ENCODE data around the gene TUBAL3.
A peak's percentile ranks its signal among the peaks of the same experiment; 100 is the strongest.
"Not testable (repeated sequence)": the region's sequence is repeated elsewhere in the genome, so short reads cannot be mapped to it uniquely, and the experiment has no call there.

The TUBAL3 gene

DNA sequence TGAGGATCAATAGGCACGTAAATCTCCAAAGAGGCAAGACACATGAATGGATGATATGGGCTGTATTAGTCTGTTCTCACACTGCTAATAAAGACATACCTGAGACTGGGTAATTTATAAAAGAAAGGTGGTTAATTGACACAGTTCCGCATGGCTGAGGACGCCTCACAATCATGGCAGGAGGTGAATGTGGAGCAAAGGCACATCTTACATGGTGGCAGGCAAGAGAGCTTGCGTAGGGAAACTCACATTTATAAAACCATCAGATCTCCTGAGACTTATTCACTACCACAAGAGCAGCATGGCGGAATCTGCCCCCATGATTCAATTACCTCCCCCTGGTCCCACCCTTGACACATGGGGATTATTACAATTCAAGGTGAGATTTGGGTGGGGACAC is 25.4 kb downstream of the TUBAL3 start:
- DNase-seq (ENCODE audit: low spot score): not testable (repeated sequence)

DNA sequence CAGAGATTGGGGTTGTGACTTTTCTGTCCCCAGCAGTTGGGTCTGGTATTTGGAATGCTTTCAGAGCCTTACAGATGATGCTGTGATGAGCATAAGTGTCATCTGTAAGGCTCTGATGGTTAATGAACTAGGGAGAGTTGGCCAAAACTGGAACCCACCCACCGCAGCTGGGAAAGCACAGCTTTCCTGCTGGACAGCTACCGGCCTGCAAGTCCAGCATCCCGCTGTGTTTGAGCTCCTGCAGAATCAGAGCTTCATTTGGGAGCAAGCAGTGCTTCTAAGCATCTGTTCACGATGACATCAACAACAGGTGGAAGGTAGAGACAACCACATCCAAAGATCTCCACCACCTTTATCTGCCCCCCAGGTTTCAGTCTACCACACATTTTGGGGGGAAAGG is 28.2 kb downstream of the TUBAL3 start:
- DNase-seq (ENCODE audit: low spot score): no peak

DNA sequence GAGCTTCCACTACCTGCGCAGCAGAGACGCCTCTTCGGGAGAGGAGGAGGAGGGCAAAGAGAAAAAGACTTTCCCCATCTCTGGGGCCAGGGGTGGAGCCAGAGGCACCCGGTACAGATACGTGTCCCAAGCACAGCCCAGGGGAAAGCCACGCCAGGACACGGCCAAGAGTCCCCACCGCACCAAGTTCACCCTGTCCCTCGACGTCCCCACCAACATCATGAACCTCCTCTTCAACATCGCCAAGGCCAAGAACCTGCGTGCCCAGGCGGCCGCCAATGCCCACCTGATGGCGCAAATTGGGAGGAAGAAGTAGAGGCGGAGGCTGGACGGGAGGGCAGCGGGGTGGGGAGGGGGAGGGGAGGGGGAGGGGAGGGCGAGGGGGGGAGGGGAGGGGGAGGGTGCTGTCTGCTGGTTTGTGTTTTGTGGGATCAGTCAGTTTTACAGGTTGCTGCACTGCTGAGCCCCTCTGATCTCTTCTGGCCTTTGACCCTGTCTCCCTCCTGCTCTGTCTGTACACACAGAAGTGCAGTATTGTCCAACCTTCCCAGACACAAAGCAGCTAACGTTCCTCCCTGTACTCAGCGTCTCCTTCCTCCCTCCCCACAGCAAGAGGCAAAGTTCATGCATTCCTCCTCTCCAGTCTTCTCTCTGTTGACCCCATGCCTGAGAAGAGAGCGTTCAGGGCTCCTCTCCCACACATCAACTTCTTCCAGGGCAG is 30.6 kb downstream of the TUBAL3 start:
- DNase-seq (ENCODE audit: low spot score): no peak

DNA sequence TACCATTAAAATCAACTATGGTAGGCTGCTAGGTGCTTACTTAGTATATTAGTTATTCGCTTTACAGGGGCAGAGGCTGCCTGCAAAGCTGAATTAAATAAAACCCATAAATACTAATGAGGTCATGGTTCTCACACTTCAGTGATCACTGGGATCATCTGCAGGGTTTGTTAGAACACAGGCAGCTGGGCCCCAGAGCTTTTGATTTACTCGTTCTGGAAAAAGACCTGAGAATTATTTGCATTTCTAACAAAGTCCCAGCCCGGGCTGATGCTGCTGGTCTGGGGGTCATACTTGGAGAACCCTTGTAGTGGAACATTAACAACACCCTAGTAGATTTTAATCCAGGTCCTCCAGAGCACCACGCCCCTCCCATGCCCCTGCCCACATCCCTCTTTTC is 31.3 kb downstream of the TUBAL3 start:
- no peak for DNase-seq (ENCODE audit: low spot score)

DNA sequence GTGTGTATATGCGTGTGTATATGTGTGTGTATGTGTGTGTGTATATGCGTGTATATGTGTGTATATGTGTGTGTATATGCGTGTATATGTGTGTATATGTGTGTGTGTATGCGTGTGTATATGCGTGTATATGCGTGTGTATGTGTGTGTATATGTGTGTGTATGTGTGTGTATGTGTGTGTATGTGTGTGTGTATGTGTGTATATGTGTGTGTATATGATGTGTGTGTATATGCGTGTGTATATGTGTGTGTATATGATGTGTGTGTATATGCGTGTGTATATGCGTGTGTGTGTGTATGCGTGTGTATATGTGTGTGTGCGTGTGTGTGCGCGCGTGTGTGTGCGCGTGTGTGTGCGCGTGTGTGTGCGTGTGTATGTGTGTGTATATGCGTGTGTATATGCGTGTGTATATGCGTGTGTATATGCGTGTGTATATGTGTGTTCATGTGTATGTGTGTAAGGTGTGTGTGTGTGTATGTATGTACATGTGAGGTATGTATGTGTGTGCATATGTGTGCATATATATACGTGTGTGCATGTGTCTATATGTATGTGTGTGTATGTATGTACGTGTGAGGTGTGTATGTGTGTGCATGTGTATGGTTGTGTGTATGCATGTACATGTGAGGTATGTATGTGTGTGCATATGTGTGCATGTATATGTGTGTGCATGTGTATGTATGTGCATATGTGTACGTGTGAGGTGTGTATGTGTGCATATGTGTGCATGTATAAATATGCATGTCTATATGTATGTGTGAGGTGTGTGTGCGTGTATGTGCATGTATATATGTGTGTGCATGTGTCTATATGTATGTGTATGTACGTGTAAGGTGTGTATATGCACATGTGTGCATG is 33.9 kb downstream of the TUBAL3 start:
- no peak for DNase-seq (ENCODE audit: low spot score)

DNA sequence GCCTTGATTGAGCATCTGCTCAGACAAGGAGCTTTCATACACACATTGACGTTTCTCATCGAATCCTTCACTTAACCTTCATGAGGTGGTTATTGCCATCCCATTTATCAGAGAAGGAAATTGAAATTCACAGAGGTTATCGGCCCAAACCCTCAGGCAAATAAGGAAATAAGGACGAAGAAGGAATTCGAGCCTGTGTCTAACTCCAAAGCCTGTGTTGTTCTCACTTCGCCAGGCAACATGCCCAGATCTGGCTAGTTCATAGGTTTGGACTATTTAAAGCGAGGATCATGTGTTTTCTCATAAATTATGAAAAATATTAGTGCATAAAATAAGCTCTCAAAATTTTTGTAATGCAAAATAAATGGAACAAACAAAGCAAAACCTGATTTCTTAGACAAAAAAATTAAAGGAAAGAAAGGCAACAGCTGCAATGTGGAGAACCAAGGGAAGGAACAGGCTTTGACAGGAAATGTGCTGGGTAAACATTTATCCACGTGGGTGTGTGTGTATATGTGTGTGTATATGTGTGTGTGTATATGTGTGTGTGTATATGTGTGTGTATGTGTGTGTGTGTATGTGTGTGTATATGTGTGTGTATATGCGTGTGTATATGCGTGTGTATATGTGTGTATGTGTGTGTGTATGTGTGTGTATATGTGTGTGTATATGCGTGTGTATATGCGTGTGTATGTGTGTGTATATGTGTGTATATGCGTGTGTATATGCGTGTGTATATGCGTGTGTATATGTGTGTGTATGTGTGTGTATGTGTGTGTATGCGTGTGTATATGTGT is 35.1 kb downstream of the TUBAL3 start:
- no peak for DNase-seq (ENCODE audit: low spot score)

DNA sequence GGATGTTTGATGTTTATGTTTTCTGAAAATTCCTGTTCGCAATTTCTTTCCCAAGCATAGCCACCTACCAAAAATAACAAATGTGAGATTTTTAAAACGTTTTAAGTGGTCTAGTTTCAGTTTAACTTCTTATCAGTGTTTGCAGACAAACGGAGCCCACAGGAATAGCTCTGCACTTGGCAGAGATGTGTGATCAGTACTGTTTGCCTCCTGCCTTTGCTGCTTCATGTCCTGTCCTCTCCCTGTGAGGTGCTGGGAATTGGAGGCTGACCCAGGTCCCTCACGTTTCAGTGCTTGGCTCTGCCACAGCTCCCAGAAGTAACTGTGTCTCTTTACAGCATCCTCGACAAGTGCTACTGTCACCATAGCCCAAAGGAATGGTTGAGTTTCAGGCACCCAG is 38.7 kb downstream of the TUBAL3 start:
- DNase-seq (ENCODE audit: low spot score): no peak

DNA sequence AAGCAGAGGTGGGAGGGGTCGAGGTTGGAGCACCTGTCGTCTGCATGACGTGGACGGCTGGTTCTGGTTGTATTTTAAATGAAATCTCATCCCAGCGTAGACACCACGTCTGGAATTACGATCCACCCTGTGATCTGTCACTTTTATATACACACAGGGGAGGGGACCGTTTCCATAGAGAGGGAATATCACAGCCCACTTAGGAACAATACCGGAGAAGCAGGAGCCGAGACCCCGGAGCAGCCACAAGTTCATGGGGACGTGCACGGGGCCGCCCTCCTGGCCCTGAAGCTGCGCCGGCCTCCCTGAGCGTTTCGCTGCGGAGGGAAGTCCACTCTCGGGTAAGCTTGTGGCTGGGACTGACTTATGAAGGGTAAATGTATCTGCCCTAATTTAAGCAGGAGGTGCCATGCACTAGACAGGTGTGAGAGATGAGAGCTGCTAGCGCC is 39.7 kb downstream of the TUBAL3 start, which contains the start of gene UCN3:
UCN3 (plus strand) TSS at position 77 of the 449 bp plus-strand sequence. CDS start 8,755 bp downstream, outside the sequence.
- DNase-seq (ENCODE audit: low spot score): no peak

DNA sequence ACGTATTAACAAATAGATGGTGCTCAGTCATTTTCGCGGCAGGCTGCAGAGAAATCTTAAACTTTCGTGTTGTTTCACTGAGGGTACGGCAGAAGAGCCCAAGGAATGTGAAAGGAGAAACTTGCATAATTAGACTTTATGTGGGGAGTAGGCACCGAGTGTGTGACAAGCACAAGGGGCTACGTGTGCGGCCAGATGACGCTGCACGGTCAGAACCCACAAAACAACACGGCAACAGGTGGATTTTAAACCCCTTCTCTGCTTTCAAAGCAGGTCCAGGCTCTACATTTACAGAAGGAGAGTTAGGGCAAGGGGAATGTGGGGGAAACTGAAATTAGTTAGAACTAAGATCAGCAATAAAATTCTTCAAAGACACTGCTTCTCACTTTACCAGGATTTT is 40.3 kb downstream of the TUBAL3 start:
- no peak for DNase-seq (ENCODE audit: low spot score)

DNA sequence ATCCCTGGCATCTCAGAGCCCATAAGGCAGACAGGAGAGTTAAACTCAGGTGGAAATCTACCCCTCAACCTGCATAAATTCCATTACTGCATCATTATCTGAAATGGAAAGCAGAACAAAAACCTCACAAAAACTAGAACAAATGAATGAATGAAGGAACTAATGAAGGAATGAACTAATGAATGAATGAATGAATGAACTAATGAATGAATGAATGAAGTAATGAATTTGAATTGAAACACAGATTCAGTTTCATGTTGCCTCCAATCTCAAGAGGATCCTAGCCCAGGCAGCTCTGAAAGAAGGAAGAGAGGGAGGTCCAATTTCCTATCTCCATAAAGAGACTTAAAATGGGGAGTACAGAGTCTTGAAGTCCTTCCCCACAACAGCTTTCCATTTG is 41.8 kb downstream of the TUBAL3 start:
- no peak for DNase-seq (ENCODE audit: low spot score)

DNA sequence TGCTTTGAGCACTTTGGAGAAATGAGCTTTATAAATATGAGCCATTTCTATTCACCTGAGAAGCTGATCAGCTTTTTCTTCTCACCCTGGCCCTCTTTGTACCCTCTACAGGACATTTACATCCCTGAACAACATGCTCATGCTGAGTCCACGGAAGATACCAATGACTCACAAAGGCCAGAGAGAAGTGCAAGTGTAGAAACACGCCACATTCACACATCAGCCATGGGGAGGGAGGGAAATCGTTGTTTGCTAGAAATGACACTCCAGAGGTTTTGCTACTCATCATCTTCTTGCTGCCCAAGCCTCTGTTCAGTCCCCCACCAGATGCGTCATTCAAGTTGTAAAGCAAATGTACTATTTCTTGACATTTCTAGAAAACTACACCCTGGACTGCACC is 42.7 kb downstream of the TUBAL3 start:
- no peak for DNase-seq (ENCODE audit: low spot score)

DNA sequence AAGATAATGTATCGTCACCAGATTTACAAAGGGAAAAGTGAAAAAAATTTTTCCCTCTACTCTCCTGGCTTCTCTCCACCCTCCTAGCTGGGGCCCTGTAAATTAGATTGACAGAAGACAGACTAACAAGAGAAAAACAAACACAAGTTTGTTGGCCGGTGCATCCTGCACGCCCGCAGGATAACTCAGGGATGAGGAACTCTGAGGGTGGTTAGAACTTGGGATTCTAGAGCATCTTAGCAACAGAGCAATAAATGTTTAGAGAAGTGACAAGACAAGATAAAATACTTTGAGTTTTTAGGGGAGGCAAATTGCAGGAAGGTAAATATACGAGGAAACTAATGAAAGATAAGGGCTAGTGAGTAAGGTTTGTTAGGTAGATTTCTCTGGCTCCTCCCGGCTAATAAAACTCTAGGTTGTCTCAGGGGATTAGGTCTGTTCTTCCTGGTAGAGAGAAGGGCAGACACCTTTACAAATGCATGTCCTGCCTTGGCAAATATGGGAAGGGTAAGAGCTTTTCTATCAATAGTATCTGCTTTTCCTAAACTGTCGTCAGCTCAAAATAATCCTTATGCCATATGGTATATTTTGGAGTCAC is 44.2 kb downstream of the TUBAL3 start:
- DNase-seq (ENCODE audit: low spot score): no peak

DNA sequence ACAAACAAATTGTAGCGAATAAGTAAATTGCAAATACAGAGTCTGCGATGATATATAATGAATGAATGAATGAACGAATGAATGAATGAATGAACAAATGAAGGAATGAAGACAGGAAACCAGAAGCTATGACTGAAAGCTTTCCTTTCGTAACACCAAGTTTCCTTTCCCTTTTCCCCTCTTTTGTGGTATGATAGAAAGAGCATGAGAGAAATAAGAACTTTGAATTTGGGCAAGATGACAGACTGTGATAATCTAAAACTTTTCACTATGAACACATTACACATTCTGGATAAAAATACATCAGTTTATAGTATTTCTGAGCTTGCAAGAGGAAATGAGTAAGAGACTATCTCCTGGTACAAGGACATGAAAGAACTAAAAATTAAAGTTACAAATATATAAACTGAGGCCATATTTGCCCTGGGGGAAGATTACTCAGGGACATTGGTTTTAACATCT is 48.3 kb downstream of the TUBAL3 start:
- peak; percentile 25 for DNase-seq (ENCODE audit: low spot score)

DNA sequence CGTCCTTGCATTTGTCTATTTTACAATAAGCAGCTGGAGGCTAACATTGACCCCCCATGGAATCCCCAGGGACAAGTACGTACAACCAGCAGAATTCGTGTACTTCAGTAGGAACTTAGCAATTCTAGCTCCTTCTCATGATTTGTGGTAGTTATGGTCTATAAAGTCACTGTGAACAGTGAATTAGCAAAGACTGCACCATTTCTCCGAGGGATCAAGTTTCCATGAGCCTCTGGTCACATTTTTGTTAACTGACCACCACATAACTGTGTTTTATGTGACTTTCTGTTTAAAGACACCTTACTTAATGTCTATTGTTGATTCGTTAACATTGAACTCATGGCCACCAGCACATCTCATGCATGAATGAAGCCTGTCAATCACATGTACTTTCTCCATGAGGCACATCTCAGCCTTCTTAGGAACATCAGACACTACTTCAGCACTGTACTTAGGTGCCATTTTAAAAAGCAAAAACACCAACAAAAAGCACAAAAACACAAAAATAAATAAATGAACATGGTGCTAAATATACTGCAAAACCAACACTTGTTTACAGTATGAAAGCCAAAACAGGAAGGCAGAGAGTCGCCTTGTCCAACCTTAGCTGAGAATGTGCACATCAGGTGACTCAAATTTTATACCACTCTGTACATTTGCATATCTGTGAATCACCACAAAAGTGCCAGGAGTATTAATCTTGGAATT is 48.9 kb downstream of the TUBAL3 start:
- no peak for DNase-seq (ENCODE audit: low spot score)

DNA sequence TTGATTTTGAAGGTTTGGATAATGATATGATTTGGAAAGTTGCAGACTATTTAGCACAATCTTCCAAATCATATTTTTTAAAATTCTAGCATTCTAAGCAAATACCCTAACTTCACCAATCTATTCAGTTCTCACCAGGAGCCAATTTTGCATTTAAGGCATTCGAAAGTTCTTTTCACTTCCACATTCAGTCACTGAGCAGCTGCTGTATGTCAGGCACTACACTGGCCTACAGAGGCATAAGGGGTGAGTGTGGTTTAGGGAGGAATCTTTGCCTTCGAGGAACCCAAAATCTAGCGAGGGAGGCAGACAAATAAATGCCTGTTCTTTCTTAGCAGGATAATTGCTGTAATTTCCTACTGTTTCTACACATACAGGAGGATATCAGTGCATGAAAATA is 50.6 kb downstream of the TUBAL3 start:
- no peak for DNase-seq (ENCODE audit: low spot score)

DNA sequence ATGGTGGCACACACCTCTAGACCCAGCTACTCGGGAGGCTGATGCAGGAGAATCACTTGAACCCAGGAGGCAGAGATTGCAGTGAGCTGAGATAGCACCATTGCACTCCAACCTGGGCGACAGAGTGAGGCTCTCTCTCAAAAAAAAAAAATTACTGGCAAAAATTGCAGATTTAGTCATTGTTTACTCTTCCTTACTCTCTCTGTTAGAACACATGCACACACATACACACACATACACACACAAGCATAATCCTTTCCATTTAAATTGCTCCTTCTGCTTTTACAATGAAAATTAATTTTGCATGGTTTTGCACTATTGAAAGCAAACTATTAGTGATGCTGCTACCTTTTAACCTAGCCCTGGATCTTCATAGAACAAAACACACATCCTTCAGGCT is 55.3 kb downstream of the TUBAL3 start:
- no peak for DNase-seq (ENCODE audit: low spot score)

DNA sequence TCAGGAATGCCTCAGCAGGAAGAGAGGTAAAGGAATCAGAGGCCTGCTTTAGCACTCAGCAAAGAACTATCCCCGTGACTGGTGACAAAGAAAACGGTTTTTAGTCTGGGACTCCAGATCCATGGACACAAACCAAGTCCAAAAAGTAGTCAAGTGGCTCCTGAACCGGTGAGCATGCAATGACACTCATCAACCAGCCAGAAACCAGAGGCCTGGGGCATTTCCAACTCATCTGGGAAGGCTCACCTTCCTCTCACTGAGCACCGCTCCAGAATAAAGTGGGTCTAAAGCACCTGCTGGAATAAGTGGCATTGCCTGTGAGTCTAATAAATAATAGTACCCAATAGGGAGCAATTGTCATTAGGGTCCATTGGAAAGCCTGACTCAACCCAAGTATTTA is 57.7 kb downstream of the TUBAL3 start:
- no peak for DNase-seq (ENCODE audit: low spot score)

DNA sequence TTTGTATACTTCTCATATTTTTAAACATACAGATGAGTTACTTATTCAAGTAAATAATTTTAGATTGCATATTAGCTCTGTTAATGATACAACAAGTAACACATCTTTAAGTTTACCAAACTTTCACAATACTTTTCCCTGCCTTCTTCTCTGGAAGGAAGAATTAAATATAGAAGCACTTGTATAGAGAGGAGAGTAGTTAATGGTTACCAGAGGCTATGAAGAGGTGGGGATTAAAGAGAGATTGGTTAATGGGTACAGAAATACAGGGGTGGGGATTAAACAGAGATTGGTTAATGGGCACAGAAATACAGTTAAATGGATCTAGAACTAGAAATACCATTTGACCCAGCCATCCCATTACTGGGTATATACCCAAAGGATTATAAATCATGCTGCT is 59.9 kb downstream of the TUBAL3 start:
- DNase-seq (ENCODE audit: low spot score): no peak

DNA sequence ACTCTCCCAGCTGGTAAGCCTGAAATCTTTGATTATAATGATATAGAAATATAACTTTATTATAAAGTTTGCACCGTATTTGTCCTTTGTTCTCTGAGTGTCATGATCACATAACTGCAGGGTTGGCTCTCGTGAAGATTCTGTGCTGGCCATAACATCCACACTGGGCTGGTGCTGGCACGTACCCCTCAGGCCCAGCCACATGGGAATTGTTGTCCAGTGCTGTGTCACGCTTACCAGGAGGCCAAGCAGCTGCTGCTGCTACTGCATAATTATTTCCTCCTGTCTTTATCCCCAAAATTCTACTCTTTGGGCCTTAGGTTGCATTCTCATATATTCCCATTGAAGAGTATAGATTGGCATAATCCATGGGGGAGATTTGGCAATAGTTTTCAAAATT is 60.6 kb downstream of the TUBAL3 start:
- no peak for DNase-seq (ENCODE audit: low spot score)

DNA sequence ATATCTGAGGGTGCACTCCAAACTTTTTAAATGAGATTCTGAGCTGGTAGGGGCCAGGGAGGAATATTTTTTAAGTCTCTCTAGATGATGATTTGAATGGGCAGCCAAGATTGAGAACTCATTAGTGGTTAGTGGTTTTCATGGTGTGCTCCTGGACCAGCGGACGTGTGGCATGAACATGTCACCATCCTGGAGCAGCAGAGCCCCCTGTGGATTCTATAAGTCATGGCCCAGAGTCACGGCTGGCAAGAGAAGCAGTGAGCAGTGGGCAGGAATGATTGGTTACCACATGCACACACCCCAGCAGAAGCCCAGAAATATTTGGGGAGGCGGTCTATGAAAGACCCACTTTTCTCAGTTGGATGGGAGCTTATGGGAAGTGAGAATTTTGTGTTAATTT is 61.1 kb downstream of the TUBAL3 start:
- DNase-seq (ENCODE audit: low spot score): no peak
